Breast epithelium (tissue), 4 donors: ENCODE measurements around the gene ASXL1. TPM values are rescaled to one million over a fixed set of nuclear protein-coding genes. Genes with fewer than 3 reads are reported as not detected.

Experiments used
- DNase-seq, 2 donors: peaks; one replicate each; pipeline ENCODE4 v3.0.0-alpha.2; 2019; ENCODE audit warnings: low spot score in 2 of 2
- H3K27ac ChIP-seq, 2 donors: fragments of 200-600 bp; sonication (generic) in 1 of 2; one replicate each; pipeline ENCODE4 v1.5.1; 2016 to 2019; ENCODE audit warnings: mild to moderate bottlenecking in 1 of 2
- H3K27me3 ChIP-seq, 2 donors: fragments of 200-600 bp; sonication (generic) in 1 of 2; one replicate each; pipeline versions ENCODE4 v1.5.1 to v1.6.0; 2017 to 2019; ENCODE audit warnings: control low read depth in 1 of 2, mild to moderate bottlenecking in 1 of 2
- H3K36me3 ChIP-seq: fragments of 200-600 bp; one replicate; pipeline ENCODE4 v1.5.1; 2019
- H3K4me1 ChIP-seq, 2 donors: fragments of 200-600 bp; sonication (generic); one replicate each; pipeline ENCODE4 v1.5.1; 2016 to 2019; ENCODE audit warnings: control low read depth in 1 of 2
- H3K4me3 ChIP-seq, 3 donors: fragments of 200-600 bp; sonication (generic); 1 replicate in 2 of 3; 2 replicates in 1 of 3; pipeline ENCODE4 v1.5.1; 2016 to 2019; ENCODE audit warnings: mild to moderate bottlenecking in 3 of 3, moderate library complexity in 2 of 3
- H3K9me3 ChIP-seq, 2 donors: fragments of 200-600 bp; sonication (generic) in 1 of 2; one replicate each; pipeline ENCODE4 v1.5.1; 2016 to 2019; ENCODE audit warnings: control low read depth in 1 of 2
- POLR2A ChIP-seq: fragments of 450-650 bp; IDR thresholded peaks from one replicate; pipeline ENCODE4 v1.6.1; 2016; ENCODE audit warnings: antibody characterized with exemption, mild to moderate bottlenecking, moderate library complexity
- POLR2AphosphoS5 ChIP-seq, 3 donors: sonication (generic); formaldehyde crosslinking; IDR thresholded peaks; one replicate each; pipeline ENCODE4 v1.6.1; 2017; ENCODE audit warnings: antibody characterized with exemption in 3 of 3
- intact Hi-C: fragments of 100-400 bp; cut with DNase I; formaldehyde crosslinking; loops from one replicate; pipeline ENCODE4 v1.15.1; 2023; ENCODE audit warnings: low total_unique reads
- total RNA-seq, 3 donors: library from RNA; depleted of rRNA; stranded (reverse); fragments of >200 nt; gene quantifications; one replicate each; pipeline ENCODE4 v1.1.0, GENCODE V29; 2016
- TF ChIP-seq, protein P1 (sequence below), 3 donors: fragments of 450-650 bp; IDR thresholded peaks; one replicate each; pipeline ENCODE4 v1.5.1; 2016 to 2017; ENCODE audit warnings: antibody characterized with exemption in 3 of 3, mild to moderate bottlenecking in 3 of 3, moderate library complexity in 3 of 3

ASXL1 gene
- total RNA-seq, 3 donors from 2014 or later, result 73.3 to 102 (median 97.3) TPM

DNA sequence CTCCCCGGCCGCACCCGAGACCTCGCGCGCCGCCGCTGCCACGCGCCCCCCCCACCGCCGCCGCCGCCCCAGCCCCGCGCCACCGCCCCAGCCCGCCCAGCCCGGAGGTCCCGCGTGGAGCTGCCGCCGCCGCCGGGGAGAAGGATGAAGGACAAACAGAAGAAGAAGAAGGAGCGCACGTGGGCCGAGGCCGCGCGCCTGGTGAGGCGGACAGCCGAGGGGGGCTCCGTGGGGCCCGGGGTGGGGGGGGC, 426 bp downstream of the ASXL1 start:
- Histone ChIP-seq H3K36me3 (no peaks in the 10 kb centered on the region), H3K9me3 (no peaks in the 10 kb centered on the region), H3K27ac (peak overlapping the region; percentile 97 to 99), H3K4me3 (peak overlapping the region; percentile 81 to 96 (median 83)), H3K27me3 (no peaks in the 10 kb centered on the region), H3K4me1 (no peaks in the 10 kb centered on the region)
- TF ChIP-seq POLR2A (no peak), POLR2AphosphoS5 (IDR thresholded peaks at IDR 0.05) (no peak)
- TF ChIP-seq, protein P1, sequence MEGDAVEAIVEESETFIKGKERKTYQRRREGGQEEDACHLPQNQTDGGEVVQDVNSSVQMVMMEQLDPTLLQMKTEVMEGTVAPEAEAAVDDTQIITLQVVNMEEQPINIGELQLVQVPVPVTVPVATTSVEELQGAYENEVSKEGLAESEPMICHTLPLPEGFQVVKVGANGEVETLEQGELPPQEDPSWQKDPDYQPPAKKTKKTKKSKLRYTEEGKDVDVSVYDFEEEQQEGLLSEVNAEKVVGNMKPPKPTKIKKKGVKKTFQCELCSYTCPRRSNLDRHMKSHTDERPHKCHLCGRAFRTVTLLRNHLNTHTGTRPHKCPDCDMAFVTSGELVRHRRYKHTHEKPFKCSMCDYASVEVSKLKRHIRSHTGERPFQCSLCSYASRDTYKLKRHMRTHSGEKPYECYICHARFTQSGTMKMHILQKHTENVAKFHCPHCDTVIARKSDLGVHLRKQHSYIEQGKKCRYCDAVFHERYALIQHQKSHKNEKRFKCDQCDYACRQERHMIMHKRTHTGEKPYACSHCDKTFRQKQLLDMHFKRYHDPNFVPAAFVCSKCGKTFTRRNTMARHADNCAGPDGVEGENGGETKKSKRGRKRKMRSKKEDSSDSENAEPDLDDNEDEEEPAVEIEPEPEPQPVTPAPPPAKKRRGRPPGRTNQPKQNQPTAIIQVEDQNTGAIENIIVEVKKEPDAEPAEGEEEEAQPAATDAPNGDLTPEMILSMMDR (IDR thresholded peaks at IDR 0.05), result no peak
- peak in 1 of 2 donors; percentile 22 for DNase-seq
- intact Hi-C loops, result no loop called here

DNA sequence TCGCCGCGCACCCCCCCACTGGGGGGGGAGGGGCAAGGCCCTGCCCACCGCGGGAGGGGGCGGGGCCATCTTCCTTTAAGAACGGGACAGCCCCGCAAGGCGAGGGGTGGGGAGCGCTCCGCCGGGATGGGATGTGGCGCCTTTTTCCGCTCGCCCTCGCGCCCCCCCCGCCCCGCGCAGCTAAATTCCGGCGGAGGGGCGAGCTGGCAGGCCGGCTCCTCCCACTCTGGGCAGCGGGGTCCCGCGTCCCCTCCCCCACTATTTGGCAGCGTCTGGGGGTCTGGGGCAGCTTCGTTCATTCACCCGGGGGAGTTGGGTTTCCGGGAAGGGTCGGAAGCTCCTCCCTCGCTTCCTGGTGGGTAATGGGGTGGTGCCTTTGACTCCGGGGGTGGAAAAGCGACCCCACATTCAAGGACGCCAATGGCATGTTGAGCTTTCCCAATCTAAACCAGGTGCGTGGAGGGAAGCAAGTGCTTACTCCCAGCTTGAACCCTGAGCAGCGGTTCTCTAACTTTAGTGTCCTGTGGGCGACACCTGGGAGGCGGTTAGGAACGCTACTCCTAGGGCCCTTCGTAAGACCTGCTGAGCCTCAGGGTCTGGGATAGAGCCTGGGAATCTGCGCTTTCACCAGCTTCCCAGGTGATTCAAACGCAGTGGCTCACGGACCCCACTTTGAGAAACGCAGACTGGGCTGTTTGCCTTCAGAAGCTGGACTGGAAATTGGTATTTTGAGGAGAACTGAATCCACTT, 927 bp downstream of the ASXL1 start:
- Histone ChIP-seq H3K27ac (peak overlapping the region; percentile 97 to 99), H3K27me3 (no peaks in the 10 kb centered on the region), H3K36me3 (no peaks in the 10 kb centered on the region), H3K4me1 (no peaks in the 10 kb centered on the region), H3K4me3 (peak overlapping the region; percentile 81 to 96 (median 83)), H3K9me3 (no peaks in the 10 kb centered on the region)
- intact Hi-C loops, result no loop called here
- peak; percentile 57 to 67 for DNase-seq
- TF ChIP-seq, protein P1 (IDR thresholded peaks at IDR 0.05), result no peak
- peak in 2 of 3 donors; percentile 26 to 28 for TF ChIP-seq POLR2AphosphoS5 (IDR thresholded peaks at IDR 0.05)

DNA sequence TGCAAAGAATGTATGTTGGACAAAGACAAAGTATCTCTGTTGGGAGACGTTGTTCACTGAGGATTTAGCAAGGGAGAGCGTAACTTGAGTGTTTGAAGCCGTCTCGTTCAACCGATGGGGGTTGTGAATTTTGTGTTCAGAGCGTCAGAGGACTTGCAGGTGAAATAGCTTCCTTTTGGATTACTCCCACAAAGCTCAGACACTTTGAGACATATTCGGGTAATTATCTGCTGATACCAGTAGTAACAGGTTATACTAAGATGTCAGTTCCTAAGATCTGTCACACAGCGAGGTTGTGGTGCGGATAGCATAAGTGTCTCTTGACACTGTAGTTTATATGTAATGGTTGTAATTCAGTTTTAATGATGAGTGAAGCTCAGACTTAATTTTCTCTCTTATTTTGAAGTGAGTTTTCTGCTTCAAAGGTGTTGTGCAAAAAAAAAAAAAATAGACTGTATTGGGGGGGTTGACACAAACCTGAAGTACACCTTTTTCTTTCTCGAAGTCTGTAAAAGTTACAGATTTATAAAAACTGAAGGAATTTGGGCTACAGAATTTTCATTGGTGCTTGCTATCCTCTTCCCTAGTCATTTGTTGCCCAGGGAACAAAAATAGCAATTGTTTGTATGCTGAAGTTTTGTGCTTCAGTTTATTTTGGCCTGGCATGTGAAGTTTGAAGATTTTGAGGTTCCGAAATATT, 1.7 kb downstream of the ASXL1 start:
- Histone ChIP-seq H3K9me3 (no peaks in the 10 kb centered on the region), H3K4me1 (peaks cover 0 to 4% of the 10 kb centered on the region in 2 donors), H3K27ac (peak overlapping the region; percentile 97 to 99), H3K4me3 (peak overlapping the region; percentile 81 to 96 (median 83)), H3K27me3 (no peaks in the 10 kb centered on the region), H3K36me3 (no peaks in the 10 kb centered on the region)
- TF ChIP-seq POLR2AphosphoS5 (IDR thresholded peaks at IDR 0.05) (no peak), POLR2A (no peak)
- TF ChIP-seq, protein P1 (IDR thresholded peaks at IDR 0.05), result no peak
- no peak for DNase-seq
- intact Hi-C loops, result no loop called here

DNA sequence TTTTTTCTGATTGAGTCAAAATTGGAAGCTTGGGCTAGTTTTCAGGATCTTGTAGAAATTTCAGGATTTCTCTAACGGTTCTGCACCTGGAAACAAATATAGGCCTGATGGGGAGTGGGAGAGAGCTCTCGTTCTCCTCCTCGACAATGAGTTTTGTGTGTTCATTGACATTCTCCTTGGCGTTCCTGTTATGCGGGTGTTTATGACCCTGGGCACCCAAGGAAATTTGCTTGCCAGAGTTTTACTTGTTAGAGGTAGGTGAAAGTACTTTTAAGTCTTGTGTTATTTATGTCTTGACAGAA, 2.2 kb downstream of the ASXL1 start:
- peak overlapping the region; percentile 2 to 97 for H3K27ac ChIP-seq
- intact Hi-C loops, result no loop called here

More for the DNA sequence above, 2.2 kb downstream of the ASXL1 start:
- Histone ChIP-seq H3K36me3 (no peaks in the 10 kb centered on the region), H3K4me1 (peaks cover 0 to 8% of the 10 kb centered on the region in 2 donors), H3K9me3 (no peaks in the 10 kb centered on the region), H3K4me3 (peak overlapping the region; percentile 81 to 96 (median 83)), H3K27me3 (no peaks in the 10 kb centered on the region)
- no peak for DNase-seq
- TF ChIP-seq POLR2A (no peak), POLR2AphosphoS5 (IDR thresholded peaks at IDR 0.05) (no peak)
- TF ChIP-seq, protein P1 (IDR thresholded peaks at IDR 0.05), result no peak
